Thymus (tissue), 11 donors: ENCODE measurements around the gene SCG5. TPM values are rescaled to one million over a fixed set of nuclear protein-coding genes. Genes with fewer than 3 reads are reported as not detected.

ENCODE experiments used
- DNase-seq, 9 donors: peaks; one replicate each; pipeline ENCODE4 v3.0.0-alpha.2; 2013; ENCODE audit warnings: low spot score in 9 of 9, low read depth in 6 of 9, missing footprints in 1 of 9
- H3K27ac ChIP-seq, 2 donors: one replicate each; pipeline ENCODE4 v1.5.1; 2013; ENCODE audit warnings: control low read depth in 1 of 2, low read depth in 1 of 2, low read length in 1 of 2, mild to moderate bottlenecking in 1 of 2, moderate library complexity in 1 of 2
- H3K27me3 ChIP-seq, 2 donors: one replicate each; pipeline ENCODE4 v1.5.1; 2013; ENCODE audit warnings: low read length in 1 of 2; ENCODE audit not compliant: control insufficient read depth in 2 of 2, insufficient read depth in 1 of 2
- H3K36me3 ChIP-seq, 2 donors: one replicate each; pipeline ENCODE4 v1.5.1; 2013; ENCODE audit warnings: low read length in 1 of 2, mild to moderate bottlenecking in 1 of 2, moderate library complexity in 1 of 2; ENCODE audit not compliant: control insufficient read depth in 2 of 2, insufficient read depth in 2 of 2
- H3K4me1 ChIP-seq, 2 donors: one replicate each; pipeline ENCODE4 v1.5.1; 2013; ENCODE audit warnings: low read length in 2 of 2; ENCODE audit not compliant: control insufficient read depth in 2 of 2, insufficient read depth in 2 of 2
- H3K4me3 ChIP-seq, 2 donors: one replicate each; pipeline ENCODE4 v1.5.1; 2013; ENCODE audit warnings: low read length in 2 of 2, control low read depth in 1 of 2, mild to moderate bottlenecking in 1 of 2
- H3K9me3 ChIP-seq, 2 donors: one replicate each; pipeline ENCODE4 v1.5.1; 2013; ENCODE audit warnings: low read length in 1 of 2, mild to moderate bottlenecking in 1 of 2; ENCODE audit not compliant: control insufficient read depth in 2 of 2, insufficient read depth in 1 of 2
- WGBS: extraction: QIAGEN DNeasy Blood & Tissue Kit; methylation state at CpG from one replicate; pipeline ENCODE4 v1.1.7; 2013; 5-methylcytosine and 5-hydroxymethylcytosine counted together
- polyA plus RNA-seq: library from polyadenylated mRNA; stranded (reverse); fragments of 200-250 nt; gene quantifications from one replicate; pipeline ENCODE4 v1.2.3, GENCODE V29; 2013
- total RNA-seq: library from RNA; stranded (reverse); fragments of 120-200 nt; gene quantifications from one replicate; pipeline ENCODE4 v1.2.4, GENCODE V29; 2013
- donor health status: healthy.

The SCG5 gene
- total and polyA plus RNA-seq, 2 donors = 2.0 to 3.4 TPM

- no peak for DNase-seq
- 98% methylated on average over 8 of the region's 8 CpGs for WGBS
- H3K27ac ChIP-seq = no peak overlapping the region
- H3K9me3 ChIP-seq = no peaks in the 10 kb centered on the region
- no peak overlapping the region for H3K4me3 ChIP-seq
- H3K36me3 ChIP-seq = peaks cover 15 to 45% of the 10 kb centered on the region in 2 donors
- H3K4me1 ChIP-seq = no peaks in the 10 kb centered on the region
- peaks cover 0 to 3% of the 10 kb centered on the region in 2 donors for H3K27me3 ChIP-seq
These were observed 4.5 kb upstream of the SCG5 start for GRCh38 chr15:32636908-32637567.

DNA sequence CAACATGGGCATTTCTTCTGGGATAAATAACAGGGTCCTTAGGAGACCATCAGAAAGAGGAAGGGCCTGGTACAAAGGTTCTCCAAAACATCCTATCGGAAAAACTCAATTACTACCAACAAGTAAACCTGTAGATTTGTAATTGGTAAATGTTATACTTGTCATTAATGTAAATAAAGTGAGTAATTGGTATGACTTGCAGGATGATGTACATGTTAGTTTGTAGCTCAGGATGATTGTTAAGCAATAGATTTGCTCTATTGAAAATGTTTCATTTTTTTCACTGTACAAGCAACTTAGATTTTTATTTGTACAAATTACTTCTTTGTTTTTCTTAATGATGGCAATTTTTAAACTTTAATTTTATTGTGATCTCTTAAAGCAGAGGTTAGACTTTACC lies 3.8 kb upstream of the SCG5 start:
- no peak overlapping the region for H3K27ac ChIP-seq
- H3K36me3 ChIP-seq = peaks cover 15 to 45% of the 10 kb centered on the region in 2 donors
- H3K4me1 ChIP-seq = no peaks in the 10 kb centered on the region
- DNase-seq = no peak
- H3K9me3 ChIP-seq = no peaks in the 10 kb centered on the region
- 97% methylated on average over 1 of the region's 1 CpG for WGBS
- peaks cover 0 to 3% of the 10 kb centered on the region in 2 donors for H3K27me3 ChIP-seq
- H3K4me3 ChIP-seq = no peak overlapping the region

DNA sequence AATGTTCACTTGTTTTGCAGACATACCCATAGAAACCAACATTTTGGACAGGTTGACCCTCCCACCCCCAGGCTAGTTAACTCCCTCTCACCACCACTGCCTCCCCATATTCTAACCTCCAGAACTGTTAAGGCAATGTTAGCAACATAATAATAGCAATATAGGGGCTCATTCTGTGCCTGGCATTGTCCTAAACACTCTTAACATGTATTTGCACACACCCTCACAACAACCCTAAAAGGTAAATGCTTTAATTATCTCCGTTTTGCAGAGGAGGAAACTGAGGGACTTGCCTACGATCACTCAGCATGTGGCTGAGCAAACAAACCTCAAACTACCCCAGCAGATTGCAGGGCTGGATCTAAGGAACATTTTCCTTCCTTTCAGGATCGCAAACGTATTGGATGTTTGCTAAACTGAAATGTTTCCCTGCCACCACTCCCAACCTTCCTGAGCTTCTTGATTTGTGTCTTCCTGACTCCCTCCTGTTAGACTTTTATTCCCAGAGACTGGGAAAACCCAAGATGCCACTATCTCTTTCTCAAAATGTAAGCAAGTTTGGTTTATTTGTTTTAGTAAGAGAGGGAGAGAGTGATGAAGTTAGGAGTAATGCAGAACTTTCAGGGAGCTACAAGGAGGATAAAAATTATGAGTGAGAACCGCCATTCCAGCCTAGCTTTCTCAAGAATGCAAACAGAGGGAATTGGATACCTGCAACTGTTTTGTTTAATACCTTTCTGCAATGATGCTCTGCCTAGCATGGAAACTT lies 1.3 kb downstream of the SCG5 start:
- WGBS = 92% methylated on average over 5 of the region's 5 CpGs
- peaks cover 6 to 10% of the 10 kb centered on the region in 2 donors for H3K36me3 ChIP-seq
- H3K4me3 ChIP-seq = no peak overlapping the region
- no peaks in the 10 kb centered on the region for H3K9me3 ChIP-seq
- no peak overlapping the region for H3K27ac ChIP-seq
- no peak for DNase-seq
- no peaks in the 10 kb centered on the region for H3K4me1 ChIP-seq
- H3K27me3 ChIP-seq = peaks cover 0 to 3% of the 10 kb centered on the region in 2 donors

- 96% methylated on average over 1 of the region's 1 CpG for WGBS
- H3K4me1 ChIP-seq = no peaks in the 10 kb centered on the region
- no peak overlapping the region for H3K27ac ChIP-seq
- no peaks in the 10 kb centered on the region for H3K9me3 ChIP-seq
- H3K36me3 ChIP-seq = peaks cover 10 to 15% of the 10 kb centered on the region in 2 donors
- no peak for DNase-seq
- peaks cover 0 to 3% of the 10 kb centered on the region in 2 donors for H3K27me3 ChIP-seq
- no peak overlapping the region for H3K4me3 ChIP-seq
These were observed 2.5 kb downstream of the SCG5 start for GRCh38 chr15:32643907-32644445.

- WGBS = 73% methylated on average over 5 of the region's 5 CpGs
- no peaks in the 10 kb centered on the region for H3K4me1 ChIP-seq
- H3K36me3 ChIP-seq = peaks cover 6 to 23% of the 10 kb centered on the region in 2 donors
- H3K9me3 ChIP-seq = no peaks in the 10 kb centered on the region
- peaks cover 0 to 3% of the 10 kb centered on the region in 2 donors for H3K27me3 ChIP-seq
- no peak for DNase-seq
- no peak overlapping the region for H3K27ac ChIP-seq
- no peak overlapping the region for H3K4me3 ChIP-seq
These were observed 4.8 kb downstream of the SCG5 start for GRCh38 chr15:32646291-32646690.

- no peaks in the 10 kb centered on the region for H3K9me3 ChIP-seq
- no peaks in the 10 kb centered on the region for H3K4me1 ChIP-seq
- DNase-seq = no peak
- peaks cover 9 to 23% of the 10 kb centered on the region in 2 donors for H3K36me3 ChIP-seq
- H3K4me3 ChIP-seq = no peak overlapping the region
- 94% methylated on average over 5 of the region's 5 CpGs for WGBS
- H3K27me3 ChIP-seq = no peaks in the 10 kb centered on the region
- no peak overlapping the region for H3K27ac ChIP-seq
These were observed 7.8 kb downstream of the SCG5 start for GRCh38 chr15:32649342-32649741.

GRCh38 chr15:32651229-32651837 lies 9.8 kb downstream of the SCG5 start:
- Histone ChIP-seq H3K36me3 (peaks cover 18 to 24% of the 10 kb centered on the region in 2 donors), H3K27ac (no peak overlapping the region), H3K4me1 (no peaks in the 10 kb centered on the region), H3K9me3 (no peaks in the 10 kb centered on the region), H3K4me3 (no peak overlapping the region), H3K27me3 (no peaks in the 10 kb centered on the region)
- WGBS = 43% methylated on average over 6 of the region's 6 CpGs
- DNase-seq = peak in 8 of 9 donors; percentile 12 to 65 (median 34)

- Histone ChIP-seq H3K36me3 (peaks cover 18 to 29% of the 10 kb centered on the region in 2 donors), H3K4me3 (no peak overlapping the region), H3K9me3 (no peaks in the 10 kb centered on the region), H3K27ac (no peak overlapping the region), H3K4me1 (no peaks in the 10 kb centered on the region), H3K27me3 (no peaks in the 10 kb centered on the region)
- no peak for DNase-seq
- 96% methylated on average over 3 of the region's 3 CpGs for WGBS
These were observed 10.7 kb downstream of the SCG5 start for GRCh38 chr15:32652178-32652577.

GRCh38 chr15:32656091-32656490 lies 14.6 kb downstream of the SCG5 start:
- no peak for DNase-seq
- Histone ChIP-seq H3K27me3 (no peaks in the 10 kb centered on the region), H3K27ac (no peak overlapping the region), H3K4me1 (peaks cover 0 to 4% of the 10 kb centered on the region in 2 donors), H3K9me3 (no peaks in the 10 kb centered on the region), H3K36me3 (peaks cover 12 to 21% of the 10 kb centered on the region in 2 donors), H3K4me3 (no peak overlapping the region)
- WGBS = 34% methylated on average over 4 of the region's 4 CpGs
